IPS-18a (cell line): ENCODE data around the gene BRSK2.

ENCODE experiments used
- H3K27ac ChIP-seq: one replicate; pipeline ENCODE4 v1.5.1; 2013; ENCODE audit warnings: low read length
- H3K27me3 ChIP-seq: one replicate; pipeline ENCODE4 v1.6.1; 2013; ENCODE audit warnings: mild to moderate bottlenecking, low read length; ENCODE audit not compliant: control insufficient read depth, insufficient read depth
- H3K36me3 ChIP-seq: one replicate; pipeline ENCODE4 v1.6.1; 2013; ENCODE audit warnings: low read depth, low read length; ENCODE audit not compliant: control insufficient read depth
- H3K4me1 ChIP-seq: one replicate; pipeline ENCODE4 v1.6.1; 2013; ENCODE audit warnings: low read depth, low read length; ENCODE audit not compliant: control insufficient read depth
- H3K4me3 ChIP-seq: one replicate; pipeline ENCODE4 v1.5.1; 2013; ENCODE audit warnings: low read length
- H3K9ac ChIP-seq: one replicate; pipeline ENCODE4 v1.6.1; 2013; ENCODE audit warnings: mild to moderate bottlenecking, low read length, moderate library complexity
- H3K9me3 ChIP-seq: one replicate; pipeline ENCODE4 v1.6.1; 2013; ENCODE audit warnings: low read depth, low read length; ENCODE audit not compliant: control insufficient read depth

BRSK2 gene

GRCh38 chr11:1470681-1471611 lies 81.2 kb downstream of the BRSK2 start:
- H3K9me3 ChIP-seq: no peaks in the 10 kb centered on the region
- no peak overlapping the region for H3K27ac ChIP-seq
- no peaks in the 10 kb centered on the region for H3K36me3 ChIP-seq
- H3K4me3 ChIP-seq: no peak overlapping the region
- no peaks in the 10 kb centered on the region for H3K27me3 ChIP-seq
- H3K4me1 ChIP-seq: no peaks in the 10 kb centered on the region
- no peak overlapping the region for H3K9ac ChIP-seq

GRCh38 chr11:1471736-1472135 lies 82.0 kb downstream of the BRSK2 start:
- H3K27me3 ChIP-seq: no peaks in the 10 kb centered on the region
- no peak overlapping the region for H3K4me3 ChIP-seq
- H3K9ac ChIP-seq: no peak overlapping the region
- no peaks in the 10 kb centered on the region for H3K36me3 ChIP-seq
- H3K4me1 ChIP-seq: no peaks in the 10 kb centered on the region
- no peaks in the 10 kb centered on the region for H3K9me3 ChIP-seq
- H3K27ac ChIP-seq: no peak overlapping the region

- no peaks in the 10 kb centered on the region for H3K27me3 ChIP-seq
- H3K4me1 ChIP-seq: no peaks in the 10 kb centered on the region
- H3K4me3 ChIP-seq: no peak overlapping the region
- H3K9ac ChIP-seq: no peak overlapping the region
- no peaks in the 10 kb centered on the region for H3K36me3 ChIP-seq
- no peaks in the 10 kb centered on the region for H3K9me3 ChIP-seq
- H3K27ac ChIP-seq: no peak overlapping the region
Measured at GRCh38 chr11:1472180-1473005, 82.7 kb downstream of the BRSK2 start.

- Histone ChIP-seq H3K27me3 (no peaks in the 10 kb centered on the region), H3K9me3 (no peaks in the 10 kb centered on the region), H3K36me3 (no peaks in the 10 kb centered on the region), H3K27ac (no peak overlapping the region), H3K4me1 (no peaks in the 10 kb centered on the region), H3K9ac (no peak overlapping the region), H3K4me3 (no peak overlapping the region)
Measured at GRCh38 chr11:1473011-1473628, 83.4 kb downstream of the BRSK2 start.

GRCh38 chr11:1473786-1474185 lies 84.1 kb downstream of the BRSK2 start:
- Histone ChIP-seq H3K27me3 (no peaks in the 10 kb centered on the region), H3K4me3 (no peak overlapping the region), H3K4me1 (no peaks in the 10 kb centered on the region), H3K36me3 (no peaks in the 10 kb centered on the region), H3K9ac (no peak overlapping the region), H3K27ac (no peak overlapping the region), H3K9me3 (no peaks in the 10 kb centered on the region)

GRCh38 chr11:1475841-1476240 lies 86.1 kb downstream of the BRSK2 start:
- Histone ChIP-seq H3K9me3 (no peaks in the 10 kb centered on the region), H3K36me3 (no peaks in the 10 kb centered on the region), H3K9ac (no peak overlapping the region), H3K27me3 (no peaks in the 10 kb centered on the region), H3K4me3 (no peak overlapping the region), H3K27ac (no peak overlapping the region), H3K4me1 (no peaks in the 10 kb centered on the region)

- H3K9ac ChIP-seq: no peak overlapping the region
- no peaks in the 10 kb centered on the region for H3K4me1 ChIP-seq
- no peaks in the 10 kb centered on the region for H3K27me3 ChIP-seq
- no peaks in the 10 kb centered on the region for H3K9me3 ChIP-seq
- H3K36me3 ChIP-seq: no peaks in the 10 kb centered on the region
- no peak overlapping the region for H3K4me3 ChIP-seq
- no peak overlapping the region for H3K27ac ChIP-seq
Measured at GRCh38 chr11:1476940-1477736, 87.4 kb downstream of the BRSK2 start.

GRCh38 chr11:1478011-1478410 lies 88.3 kb downstream of the BRSK2 start:
- H3K27ac ChIP-seq: no peak overlapping the region
- no peak overlapping the region for H3K9ac ChIP-seq
- no peaks in the 10 kb centered on the region for H3K27me3 ChIP-seq
- H3K36me3 ChIP-seq: no peaks in the 10 kb centered on the region
- H3K4me1 ChIP-seq: no peaks in the 10 kb centered on the region
- H3K9me3 ChIP-seq: no peaks in the 10 kb centered on the region
- H3K4me3 ChIP-seq: no peak overlapping the region

GRCh38 chr11:1478544-1478943 lies 88.8 kb downstream of the BRSK2 start:
- no peaks in the 10 kb centered on the region for H3K9me3 ChIP-seq
- H3K27ac ChIP-seq: no peak overlapping the region
- H3K9ac ChIP-seq: no peak overlapping the region
- no peaks in the 10 kb centered on the region for H3K4me1 ChIP-seq
- no peaks in the 10 kb centered on the region for H3K36me3 ChIP-seq
- no peak overlapping the region for H3K4me3 ChIP-seq
- H3K27me3 ChIP-seq: no peaks in the 10 kb centered on the region

GRCh38 chr11:1479006-1479677 lies 89.4 kb downstream of the BRSK2 start:
- no peak overlapping the region for H3K9ac ChIP-seq
- H3K4me3 ChIP-seq: no peak overlapping the region
- H3K4me1 ChIP-seq: no peaks in the 10 kb centered on the region
- H3K36me3 ChIP-seq: no peaks in the 10 kb centered on the region
- H3K27me3 ChIP-seq: no peaks in the 10 kb centered on the region
- H3K9me3 ChIP-seq: no peaks in the 10 kb centered on the region
- no peak overlapping the region for H3K27ac ChIP-seq
